Progenitor cell of endocrine pancreas (in vitro differentiated cells): Measurements from ENCODE around the gene ALDH1A1. TPM values are rescaled to one million over a fixed set of nuclear protein-coding genes. Genes with fewer than 3 reads are reported as not detected.

Experiments used
- DNase-seq: peaks from one replicate; pipeline ENCODE4 v3.0.0; 2021; ENCODE audit warnings: low spot score; ENCODE audit not compliant: unreplicated experiment
- H3K27ac Mint-ChIP-seq: 2 replicates; pipeline ENCODE4 v1.8.0; 2021; ENCODE audit warnings: mild to moderate bottlenecking, moderate library complexity, mixed read lengths
- H3K27me3 Mint-ChIP-seq: 2 replicates; pipeline ENCODE4 v1.8.0; 2021; ENCODE audit warnings: mixed read lengths
- H3K36me3 Mint-ChIP-seq: 2 replicates; pipeline ENCODE4 v1.8.0; 2022; ENCODE audit warnings: mixed read lengths; ENCODE audit not compliant: insufficient read depth
- H3K4me1 Mint-ChIP-seq: 2 replicates; pipeline ENCODE4 v1.8.0; 2021; ENCODE audit warnings: low read depth, mixed read lengths
- H3K4me3 Mint-ChIP-seq: 2 replicates; pipeline ENCODE4 v1.8.0; 2021; ENCODE audit warnings: low read depth, mild to moderate bottlenecking, moderate library complexity, mixed read lengths
- H3K9me3 Mint-ChIP-seq: 2 replicates; pipeline ENCODE4 v1.8.0; 2021; ENCODE audit warnings: low read depth, mixed read lengths
- total RNA-seq: library from RNA; stranded (reverse); gene quantifications from 2 replicates; pipeline ENCODE4 v1.2.1, GENCODE V29; 2021
- TF ChIP-seq, protein P1 (sequence below): fragments of 200-600 bp; sonication (generic); IDR thresholded peaks from one replicate; pipeline ENCODE4 v1.5.0; 2021; ENCODE audit warnings: antibody characterized with exemption, mild to moderate bottlenecking; ENCODE audit not compliant: unreplicated experiment

ALDH1A1 gene
- total RNA-seq, 1 donor from 2014 or later, result 188 TPM

DNA sequence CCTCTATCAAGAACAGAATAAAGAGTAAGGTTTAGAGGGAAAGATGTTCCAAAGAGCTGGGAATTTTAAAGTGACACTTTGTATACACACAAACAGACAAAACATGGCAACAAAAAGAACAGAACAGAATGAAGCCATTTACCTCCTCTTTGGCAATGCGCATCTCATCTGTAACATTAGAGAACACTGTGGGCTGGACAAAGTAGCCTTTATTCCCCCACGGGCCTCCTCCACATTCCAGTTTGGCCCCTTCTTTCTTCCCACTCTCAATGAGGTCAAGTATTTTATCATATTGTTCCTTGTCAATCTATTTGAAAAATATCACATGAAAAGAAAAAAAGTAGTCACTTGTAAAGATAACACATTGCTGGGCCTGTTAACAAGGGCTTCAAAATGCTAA lies 41.0 kb downstream of the ALDH1A1 start:
- no peak overlapping the region for H3K27ac Mint-ChIP-seq
- no peak for DNase-seq
- H3K9me3 Mint-ChIP-seq, result no peaks in the 10 kb centered on the region
- peaks cover 15% of the 10 kb centered on the region for H3K4me1 Mint-ChIP-seq
- no peaks in the 10 kb centered on the region for H3K27me3 Mint-ChIP-seq
- no peak overlapping the region for H3K4me3 Mint-ChIP-seq
- TF ChIP-seq, protein P1, sequence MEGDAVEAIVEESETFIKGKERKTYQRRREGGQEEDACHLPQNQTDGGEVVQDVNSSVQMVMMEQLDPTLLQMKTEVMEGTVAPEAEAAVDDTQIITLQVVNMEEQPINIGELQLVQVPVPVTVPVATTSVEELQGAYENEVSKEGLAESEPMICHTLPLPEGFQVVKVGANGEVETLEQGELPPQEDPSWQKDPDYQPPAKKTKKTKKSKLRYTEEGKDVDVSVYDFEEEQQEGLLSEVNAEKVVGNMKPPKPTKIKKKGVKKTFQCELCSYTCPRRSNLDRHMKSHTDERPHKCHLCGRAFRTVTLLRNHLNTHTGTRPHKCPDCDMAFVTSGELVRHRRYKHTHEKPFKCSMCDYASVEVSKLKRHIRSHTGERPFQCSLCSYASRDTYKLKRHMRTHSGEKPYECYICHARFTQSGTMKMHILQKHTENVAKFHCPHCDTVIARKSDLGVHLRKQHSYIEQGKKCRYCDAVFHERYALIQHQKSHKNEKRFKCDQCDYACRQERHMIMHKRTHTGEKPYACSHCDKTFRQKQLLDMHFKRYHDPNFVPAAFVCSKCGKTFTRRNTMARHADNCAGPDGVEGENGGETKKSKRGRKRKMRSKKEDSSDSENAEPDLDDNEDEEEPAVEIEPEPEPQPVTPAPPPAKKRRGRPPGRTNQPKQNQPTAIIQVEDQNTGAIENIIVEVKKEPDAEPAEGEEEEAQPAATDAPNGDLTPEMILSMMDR, result no peak
- peaks cover 18% of the 10 kb centered on the region for H3K36me3 Mint-ChIP-seq

DNA sequence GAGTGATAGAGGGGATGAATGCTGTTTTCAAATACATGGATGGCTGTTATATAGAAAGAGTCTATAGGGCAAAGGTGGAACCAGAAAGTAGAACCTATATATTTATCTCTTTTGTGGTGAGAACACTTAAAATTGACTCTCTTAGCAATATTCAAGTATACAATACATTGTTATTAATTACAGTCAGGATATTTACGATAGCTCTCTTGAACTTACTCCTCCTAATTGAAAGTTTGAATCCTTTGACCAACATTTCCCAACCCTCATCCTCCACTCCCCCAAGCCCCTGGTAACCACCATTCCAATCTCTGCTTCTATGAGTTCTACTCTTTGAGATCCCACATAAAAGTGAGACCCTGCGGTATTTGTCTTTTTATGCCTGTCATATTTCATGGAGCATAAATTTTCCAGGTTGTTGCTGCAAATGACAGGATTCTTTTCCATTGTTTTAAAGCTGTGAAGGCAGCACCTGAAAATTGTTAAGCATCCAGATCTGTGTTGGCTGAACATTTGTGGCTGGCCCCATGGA lies 41.5 kb downstream of the ALDH1A1 start:
- DNase-seq, result no peak
- H3K27me3 Mint-ChIP-seq, result no peaks in the 10 kb centered on the region

DNA sequence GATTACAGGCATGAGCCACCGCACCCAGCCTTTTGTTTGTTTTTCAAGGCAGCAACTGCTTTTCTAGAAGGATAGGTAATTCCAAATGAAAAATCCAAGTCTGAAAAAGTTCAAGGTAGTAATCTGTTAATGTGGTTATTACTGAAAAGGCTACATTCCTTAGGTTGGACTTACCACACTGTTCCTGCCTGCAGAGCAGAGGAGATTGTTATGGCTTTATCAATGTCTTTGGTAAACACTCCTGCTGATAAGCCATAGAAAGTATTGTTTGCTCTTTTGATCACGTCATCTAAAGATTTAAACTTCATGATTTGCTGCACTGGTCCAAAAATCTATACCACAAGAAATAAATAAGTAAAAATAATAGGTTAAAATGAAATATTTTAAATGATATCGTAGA lies 43.4 kb downstream of the ALDH1A1 start:
- Mint-ChIP-seq H3K4me1 (peaks cover 15% of the 10 kb centered on the region), H3K36me3 (peaks cover 8% of the 10 kb centered on the region), H3K4me3 (no peak overlapping the region), H3K27me3 (no peaks in the 10 kb centered on the region), H3K27ac (no peak overlapping the region), H3K9me3 (no peaks in the 10 kb centered on the region)
- DNase-seq, result no peak
- TF ChIP-seq, protein P1, result no peak

More for the DNA sequence above, 41.5 kb downstream of the ALDH1A1 start:
- Mint-ChIP-seq H3K9me3 (no peaks in the 10 kb centered on the region), H3K4me3 (no peak overlapping the region), H3K27ac (no peak overlapping the region), H3K4me1 (peaks cover 15% of the 10 kb centered on the region), H3K36me3 (peaks cover 14% of the 10 kb centered on the region)
- TF ChIP-seq, protein P1, result no peak

DNA sequence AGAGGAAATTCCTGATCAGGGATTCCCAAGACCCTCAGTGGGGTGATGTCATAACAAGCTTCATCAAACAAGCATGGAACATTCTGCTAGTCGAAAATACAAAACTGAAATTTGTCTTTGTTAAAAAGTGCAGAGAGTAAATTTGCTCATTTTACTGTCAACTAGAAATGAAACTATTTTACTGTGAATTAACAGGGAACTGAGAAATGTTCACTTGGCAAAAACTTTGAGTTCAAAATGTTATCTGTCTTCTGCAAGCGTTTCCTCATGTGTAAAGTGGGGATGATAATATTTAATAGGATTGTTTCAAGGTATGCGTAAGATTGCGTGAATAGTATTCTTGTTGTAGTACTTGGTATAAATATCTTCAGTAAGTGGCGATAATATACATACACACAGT lies 45.4 kb downstream of the ALDH1A1 start:
- peaks cover 15% of the 10 kb centered on the region for H3K4me1 Mint-ChIP-seq
- peaks cover 7% of the 10 kb centered on the region for H3K36me3 Mint-ChIP-seq
- H3K9me3 Mint-ChIP-seq, result no peaks in the 10 kb centered on the region
- H3K4me3 Mint-ChIP-seq, result no peak overlapping the region
- H3K27me3 Mint-ChIP-seq, result no peaks in the 10 kb centered on the region
- no peak for DNase-seq
- TF ChIP-seq, protein P1, result no peak
- no peak overlapping the region for H3K27ac Mint-ChIP-seq

DNA sequence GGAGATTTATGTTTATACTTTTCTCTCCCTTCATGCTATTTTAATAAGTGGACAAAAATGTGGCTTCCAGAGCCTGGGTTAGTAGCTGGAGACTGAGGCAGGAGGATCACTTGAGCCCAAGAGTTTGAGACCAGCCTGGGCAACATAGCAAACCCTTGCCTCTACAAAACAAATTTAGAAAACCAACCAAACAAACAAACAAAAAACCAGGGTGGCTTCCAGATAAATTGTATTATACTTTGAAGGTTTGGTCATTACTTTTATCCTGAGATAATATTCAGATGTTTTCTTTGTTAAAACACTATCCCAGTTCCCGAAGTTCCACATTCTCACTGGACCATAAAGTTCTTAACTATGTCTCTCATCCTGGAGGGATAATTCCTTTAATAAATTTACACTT lies 46.0 kb downstream of the ALDH1A1 start:
- no peak for DNase-seq

More for the DNA sequence above, 46.0 kb downstream of the ALDH1A1 start:
- TF ChIP-seq, protein P1, result no peak
- peaks cover 7% of the 10 kb centered on the region for H3K36me3 Mint-ChIP-seq
- no peaks in the 10 kb centered on the region for H3K27me3 Mint-ChIP-seq
- no peak overlapping the region for H3K27ac Mint-ChIP-seq
- H3K9me3 Mint-ChIP-seq, result no peaks in the 10 kb centered on the region
- no peak overlapping the region for H3K4me3 Mint-ChIP-seq
- H3K4me1 Mint-ChIP-seq, result peaks cover 12% of the 10 kb centered on the region
